ENCODE data around the gene AOC3. TPM values are rescaled to one million over a fixed set of nuclear protein-coding genes. Genes with fewer than 3 reads are reported as not detected.

Gene AOC3
- total and polyA plus RNA-seq, 2 donors from 2014 or later: 15.1 to 40.6 TPM

DNA sequence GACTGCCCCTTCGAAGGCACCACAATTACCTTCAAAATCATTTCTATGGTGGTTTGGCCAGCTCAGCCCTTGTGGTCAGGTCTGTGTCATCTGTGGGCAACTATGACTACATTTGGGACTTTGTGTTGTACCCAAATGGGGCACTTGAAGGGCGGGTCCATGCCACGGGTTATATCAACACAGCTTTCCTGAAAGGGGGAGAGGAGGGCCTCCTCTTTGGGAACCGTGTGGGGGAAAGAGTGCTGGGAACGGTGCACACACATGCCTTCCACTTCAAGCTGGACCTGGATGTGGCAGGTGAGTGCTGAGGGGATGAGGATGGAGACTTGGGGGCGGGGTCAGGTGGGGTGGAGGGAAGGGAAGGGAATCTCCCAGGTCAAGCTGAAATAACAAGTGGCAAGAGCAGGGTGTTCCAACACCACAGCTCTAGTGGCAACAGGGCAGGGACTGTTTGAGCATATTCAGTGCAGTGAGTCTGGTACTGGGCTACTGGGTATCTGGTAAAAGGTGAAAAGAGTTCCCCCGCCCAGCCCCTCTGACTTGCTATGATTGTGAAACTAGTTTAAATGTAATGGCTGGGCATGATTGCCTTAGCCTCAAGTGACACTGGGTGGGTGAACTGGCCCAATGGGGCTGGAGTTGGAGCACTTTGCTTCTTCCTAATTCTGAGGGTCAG lies 4.9 kb upstream of the AOC3 start:
- Histone ChIP-seq H3K9ac (ENCODE audit: low read length in 3 of 3) (no peak overlapping the region), H3K27me3 (ENCODE audit: control insufficient read depth, insufficient read depth, low read length) (no peaks in the 10 kb centered on the region), H3K9me3 (ENCODE audit: control insufficient read depth in 2 of 3, insufficient read depth in 1 of 3, low read length in 3 of 3) (no peaks in the 10 kb centered on the region), H3K4me3 (ENCODE audit: low read length in 3 of 3) (no peak overlapping the region), H3K4me1 (ENCODE audit: control insufficient read depth in 2 of 3, insufficient read depth in 2 of 3, low read depth in 1 of 3, low read length in 3 of 3) (peaks cover 4 to 15% (median 12%) of the 10 kb centered on the region in 3 donors), H3K36me3 (ENCODE audit: control insufficient read depth in 2 of 3, insufficient read depth in 3 of 3, low read length in 3 of 3) (peaks cover 6 to 28% (median 25%) of the 10 kb centered on the region in 3 donors), H3K27ac (ENCODE audit: low read depth in 2 of 2, low read length in 2 of 2) (no peak overlapping the region)
- TF ChIP-seq, protein P1, sequence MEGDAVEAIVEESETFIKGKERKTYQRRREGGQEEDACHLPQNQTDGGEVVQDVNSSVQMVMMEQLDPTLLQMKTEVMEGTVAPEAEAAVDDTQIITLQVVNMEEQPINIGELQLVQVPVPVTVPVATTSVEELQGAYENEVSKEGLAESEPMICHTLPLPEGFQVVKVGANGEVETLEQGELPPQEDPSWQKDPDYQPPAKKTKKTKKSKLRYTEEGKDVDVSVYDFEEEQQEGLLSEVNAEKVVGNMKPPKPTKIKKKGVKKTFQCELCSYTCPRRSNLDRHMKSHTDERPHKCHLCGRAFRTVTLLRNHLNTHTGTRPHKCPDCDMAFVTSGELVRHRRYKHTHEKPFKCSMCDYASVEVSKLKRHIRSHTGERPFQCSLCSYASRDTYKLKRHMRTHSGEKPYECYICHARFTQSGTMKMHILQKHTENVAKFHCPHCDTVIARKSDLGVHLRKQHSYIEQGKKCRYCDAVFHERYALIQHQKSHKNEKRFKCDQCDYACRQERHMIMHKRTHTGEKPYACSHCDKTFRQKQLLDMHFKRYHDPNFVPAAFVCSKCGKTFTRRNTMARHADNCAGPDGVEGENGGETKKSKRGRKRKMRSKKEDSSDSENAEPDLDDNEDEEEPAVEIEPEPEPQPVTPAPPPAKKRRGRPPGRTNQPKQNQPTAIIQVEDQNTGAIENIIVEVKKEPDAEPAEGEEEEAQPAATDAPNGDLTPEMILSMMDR (IDR thresholded peaks at IDR 0.05; ENCODE audit: borderline replicate concordance, extremely low read depth, insufficient read depth): no peak
- intact Hi-C loops (cut with DNase I): no loop called here
- DNase-seq (no peak), FAIRE-seq (no peak)

DNA sequence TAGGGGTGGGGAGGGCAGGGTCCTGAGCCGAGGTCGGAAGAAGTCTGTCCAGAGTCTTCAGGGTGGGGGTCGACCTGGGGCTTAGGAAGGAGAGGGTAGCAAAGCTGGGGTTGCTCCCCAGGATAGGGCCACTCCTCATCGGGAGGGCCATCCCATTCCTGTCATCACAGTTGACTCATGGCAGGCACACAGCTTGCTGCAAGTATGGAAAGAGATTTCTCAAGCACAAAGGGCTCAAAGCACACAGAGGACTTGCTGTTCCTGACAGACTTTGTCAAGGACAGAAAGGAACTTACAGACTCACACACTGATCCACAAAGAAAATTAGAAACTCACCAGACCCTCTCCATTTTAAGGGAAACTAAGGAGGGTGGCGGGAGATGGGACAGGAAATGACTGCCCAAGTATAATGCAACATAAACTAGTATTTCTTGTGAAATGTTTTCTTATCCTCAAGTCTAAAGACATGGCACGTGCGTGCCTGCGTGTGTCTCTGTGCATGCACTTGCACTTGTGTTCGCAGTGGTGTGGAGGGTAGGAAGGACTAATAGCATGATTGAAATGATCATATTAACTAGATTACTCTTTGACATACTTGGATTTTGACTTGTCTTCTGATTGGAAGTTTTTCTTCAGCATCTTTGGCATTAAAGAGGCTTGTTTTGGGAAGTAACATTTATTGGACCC lies 4.3 kb upstream of the AOC3 start:
- Histone ChIP-seq H3K9me3 (ENCODE audit: control insufficient read depth in 2 of 3, insufficient read depth in 1 of 3, low read length in 3 of 3) (no peaks in the 10 kb centered on the region), H3K27ac (ENCODE audit: low read depth in 2 of 2, low read length in 2 of 2) (no peak overlapping the region), H3K9ac (ENCODE audit: low read length in 3 of 3) (no peak overlapping the region), H3K4me1 (ENCODE audit: control insufficient read depth in 2 of 3, insufficient read depth in 2 of 3, low read depth in 1 of 3, low read length in 3 of 3) (peaks cover 4 to 15% (median 12%) of the 10 kb centered on the region in 3 donors), H3K4me3 (ENCODE audit: low read length in 3 of 3) (no peak overlapping the region), H3K27me3 (ENCODE audit: control insufficient read depth, insufficient read depth, low read length) (no peaks in the 10 kb centered on the region), H3K36me3 (ENCODE audit: control insufficient read depth in 2 of 3, insufficient read depth in 3 of 3, low read length in 3 of 3) (peaks cover 4 to 22% (median 19%) of the 10 kb centered on the region in 3 donors)
- TF ChIP-seq, protein P1 (IDR thresholded peaks at IDR 0.05; ENCODE audit: borderline replicate concordance, extremely low read depth, insufficient read depth): no peak
- FAIRE-seq: no peak
- intact Hi-C loops (cut with DNase I): no loop called here
- DNase-seq: no peak

- Histone ChIP-seq H3K27me3 (ENCODE audit: control insufficient read depth, insufficient read depth, low read length) (no peaks in the 10 kb centered on the region), H3K4me3 (ENCODE audit: low read length in 3 of 3) (no peak overlapping the region), H3K4me1 (ENCODE audit: control insufficient read depth in 2 of 3, insufficient read depth in 2 of 3, low read depth in 1 of 3, low read length in 3 of 3) (peaks cover 4 to 17% (median 12%) of the 10 kb centered on the region in 3 donors), H3K9me3 (ENCODE audit: control insufficient read depth in 2 of 3, insufficient read depth in 1 of 3, low read length in 3 of 3) (no peaks in the 10 kb centered on the region), H3K9ac (ENCODE audit: low read length in 3 of 3) (no peak overlapping the region), H3K36me3 (ENCODE audit: control insufficient read depth in 2 of 3, insufficient read depth in 3 of 3, low read length in 3 of 3) (peaks cover 4 to 13% (median 12%) of the 10 kb centered on the region in 3 donors), H3K27ac (ENCODE audit: low read depth in 2 of 2, low read length in 2 of 2) (no peak overlapping the region)
- DNase-seq (no peak), FAIRE-seq (no peak)
- intact Hi-C loops (cut with DNase I): no loop called here
- TF ChIP-seq, protein P1 (IDR thresholded peaks at IDR 0.05; ENCODE audit: borderline replicate concordance, extremely low read depth, insufficient read depth): no peak
Measured at GRCh38 chr17:42848093-42848492, 2.9 kb upstream of the AOC3 start.
